HG02943 (cell line): Measurements from ENCODE around the gene TAF11L2.
"Not testable (repeated sequence)": the region's sequence is repeated elsewhere in the genome, so short reads cannot be mapped to it uniquely, and the experiment has no call there.

Experiments
- ATAC-seq: cut with Tn5 transposase; IDR thresholded peaks from one replicate; pipeline ENCODE4 v1.9.1; 2021; ENCODE audit warnings: mild to moderate bottlenecking, low read depth, moderate library complexity; ENCODE audit not compliant: unreplicated experiment

Gene TAF11L2

DNA sequence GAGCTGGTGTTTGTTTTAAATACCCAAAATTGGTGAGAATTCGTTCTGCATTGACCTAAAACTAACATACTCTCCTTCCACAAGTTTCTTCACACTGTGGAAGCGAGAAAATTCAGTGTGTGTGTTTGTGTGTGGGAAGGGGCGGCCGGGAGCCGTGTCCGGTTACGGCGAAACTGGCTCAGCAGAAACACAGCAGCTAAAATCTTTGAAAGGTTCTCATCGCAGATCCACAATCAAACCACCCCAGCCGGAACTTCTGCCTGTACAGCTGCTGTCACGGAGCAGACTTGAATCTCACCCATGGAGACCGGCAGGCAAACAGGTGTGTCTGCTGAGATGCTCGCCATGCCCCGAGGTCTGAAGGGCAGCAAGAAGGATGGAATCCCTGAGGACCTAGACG lies 26.9 kb downstream of the TAF11L2 start, which contains the start of gene TAF11L5:
Gene TAF11L5 (plus strand): TSS at position 301 of the 400 bp plus-strand sequence.
- ATAC-seq, result not testable (repeated sequence)

DNA sequence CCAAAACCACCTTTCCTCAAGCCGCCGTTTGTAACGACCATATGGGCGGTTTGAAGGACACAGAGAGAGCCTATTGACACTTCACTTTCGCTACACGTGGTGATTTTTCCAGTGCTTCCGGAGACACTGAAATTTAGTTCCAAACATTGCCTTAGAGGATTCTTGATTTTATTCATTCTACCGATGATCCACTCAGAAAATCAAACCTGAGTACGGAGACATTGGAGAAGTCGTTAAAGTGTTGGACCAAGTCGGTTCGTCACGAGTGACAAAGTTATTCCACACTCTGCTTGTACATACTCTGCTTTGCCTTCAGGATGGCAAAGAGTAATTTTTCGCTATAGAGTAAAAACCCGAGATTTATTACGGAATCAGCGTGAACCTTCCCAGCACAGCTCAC lies 28.5 kb downstream of the TAF11L2 start:
- not testable (repeated sequence) for ATAC-seq

DNA sequence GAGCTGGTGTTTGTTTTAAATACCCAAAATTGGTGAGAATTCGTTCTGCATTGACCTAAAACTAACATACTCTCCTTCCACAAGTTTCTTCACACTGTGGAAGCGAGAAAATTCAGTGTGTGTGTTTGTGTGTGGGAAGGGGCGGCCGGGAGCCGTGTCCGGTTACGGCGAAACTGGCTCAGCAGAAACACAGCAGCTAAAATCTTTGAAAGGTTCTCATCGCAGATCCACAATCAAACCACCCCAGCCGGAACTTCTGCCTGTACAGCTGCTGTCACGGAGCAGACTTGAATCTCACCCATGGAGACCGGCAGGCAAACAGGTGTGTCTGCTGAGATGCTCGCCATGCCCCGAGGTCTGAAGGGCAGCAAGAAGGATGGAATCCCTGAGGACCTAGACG lies 30.3 kb downstream of the TAF11L2 start, which contains the start of gene TAF11L6:
Gene TAF11L6 (plus strand): TSS at position 301 of the 400 bp plus-strand sequence.
- not testable (repeated sequence) for ATAC-seq
